ENCODE data around the gene STT3B.

GRCh38 chr3:31659246-31659645 is 126.5 kb downstream of the STT3B start:
- TF ChIP-seq POLR2AphosphoS5 (IDR thresholded peaks at IDR 0.05; ENCODE audit: low read depth, low read length): no peak
- TF ChIP-seq POLR2A (IDR thresholded peaks at IDR 0.05; ENCODE audit: low read depth, low read length): no peak

Data from GM12892 (cell line).